Tibial nerve (tissue), 4 donors: ENCODE results near the gene SLC9A9. TPM values are rescaled to one million over a fixed set of nuclear protein-coding genes. Genes with fewer than 3 reads are reported as not detected.

ENCODE experiments used
- DNase-seq, 2 donors: peaks; one replicate each; pipeline ENCODE4 v3.0.0-alpha.2; 2019; ENCODE audit warnings: low spot score in 2 of 2
- H3K27ac ChIP-seq, 4 donors: fragments of 200-600 bp; sonication (generic) in 3 of 4; one replicate each; pipeline ENCODE4 v1.5.1; 2017 to 2019; ENCODE audit warnings: mild to moderate bottlenecking in 1 of 4
- H3K27me3 ChIP-seq, 2 donors: fragments of 200-600 bp; sonication (generic) in 1 of 2; one replicate each; pipeline versions ENCODE4 v1.5.1 to v1.6.0; 2017 to 2019
- H3K36me3 ChIP-seq, 3 donors: fragments of 200-600 bp; sonication (generic); one replicate each; pipeline ENCODE4 v1.5.1; 2018 to 2019
- H3K4me1 ChIP-seq, 4 donors: fragments of 200-600 bp; sonication (generic) in 3 of 4; one replicate each; pipeline ENCODE4 v1.5.1; 2017 to 2019
- H3K4me3 ChIP-seq, 4 donors: fragments of 200-600 bp; sonication (generic) in 3 of 4; one replicate each; pipeline ENCODE4 v1.5.1; 2017 to 2019; ENCODE audit warnings: mild to moderate bottlenecking in 1 of 4, moderate library complexity in 1 of 4
- H3K9me3 ChIP-seq, 4 donors: fragments of 200-600 bp; sonication (generic) in 3 of 4; one replicate each; pipeline ENCODE4 v1.5.1; 2017 to 2019
- CTCF ChIP-seq, 5 experiments: fragments of 200-600 bp in 3 of 5; fragments of 450-650 bp in 2 of 5; sonication (generic) in 3 of 5; IDR thresholded peaks; one replicate each; pipeline ENCODE4 v1.5.1; 2016 to 2019; ENCODE audit warnings: antibody characterized with exemption in 5 of 5, mild to moderate bottlenecking in 3 of 5, moderate library complexity in 2 of 5
- EP300 ChIP-seq, 2 donors: sonication (generic); formaldehyde crosslinking; IDR thresholded peaks; one replicate each; pipeline ENCODE4 v1.6.1; 2017; ENCODE audit warnings: antibody characterized with exemption in 2 of 2, mild to moderate bottlenecking in 1 of 2
- POLR2A ChIP-seq, 2 donors: fragments of 450-650 bp; IDR thresholded peaks; one replicate each; pipeline ENCODE4 v1.6.1; 2017; ENCODE audit warnings: antibody characterized with exemption in 2 of 2, mild to moderate bottlenecking in 2 of 2, moderate library complexity in 2 of 2
- WGBS, 2 donors: methylation state at CpG; one replicate each; pipeline ENCODE4 v1.1.5; 2018; 5-methylcytosine and 5-hydroxymethylcytosine counted together
- total RNA-seq, 4 donors: library from RNA; depleted of rRNA; stranded (reverse); fragments of >200 nt; gene quantifications; one replicate each; pipeline ENCODE4 v1.1.0, GENCODE V29; 2016

The SLC9A9 gene
- total RNA-seq, 4 donors from 2014 or later = 7.6 to 11.1 (median 9.2) TPM

GRCh38 chr3:143763564-143764162, 84.6 kb downstream of the SLC9A9 start:
- Histone ChIP-seq H3K4me1 (no peaks in the 10 kb centered on the region), H3K27me3 (no peaks in the 10 kb centered on the region), H3K4me3 (no peak overlapping the region), H3K27ac (no peak overlapping the region), H3K9me3 (no peaks in the 10 kb centered on the region), H3K36me3 (no peaks in the 10 kb centered on the region)
- peak in 2 of 5 experiments; percentile 12 to 25 for TF ChIP-seq CTCF (IDR thresholded peaks at IDR 0.05)
- no peak for TF ChIP-seq POLR2A (IDR thresholded peaks at IDR 0.05)
- no peak for DNase-seq

GRCh38 chr3:143757691-143758090, 90.6 kb downstream of the SLC9A9 start:
- H3K27me3 ChIP-seq = no peaks in the 10 kb centered on the region
- TF ChIP-seq POLR2A (IDR thresholded peaks at IDR 0.05) (no peak), EP300 (IDR thresholded peaks at IDR 0.05) (no peak), CTCF (IDR thresholded peaks at IDR 0.05) (no peak)
- no peak for DNase-seq
- no peak overlapping the region for H3K27ac ChIP-seq
- no peak overlapping the region for H3K4me3 ChIP-seq
- H3K4me1 ChIP-seq = peaks cover 0 to 5% (median 0%) of the 10 kb centered on the region in 4 donors
- WGBS, 2 donors = 79 to 81% methylated on average over 4 of the region's 4 CpGs
- H3K36me3 ChIP-seq = no peaks in the 10 kb centered on the region
- no peaks in the 10 kb centered on the region for H3K9me3 ChIP-seq

DNA sequence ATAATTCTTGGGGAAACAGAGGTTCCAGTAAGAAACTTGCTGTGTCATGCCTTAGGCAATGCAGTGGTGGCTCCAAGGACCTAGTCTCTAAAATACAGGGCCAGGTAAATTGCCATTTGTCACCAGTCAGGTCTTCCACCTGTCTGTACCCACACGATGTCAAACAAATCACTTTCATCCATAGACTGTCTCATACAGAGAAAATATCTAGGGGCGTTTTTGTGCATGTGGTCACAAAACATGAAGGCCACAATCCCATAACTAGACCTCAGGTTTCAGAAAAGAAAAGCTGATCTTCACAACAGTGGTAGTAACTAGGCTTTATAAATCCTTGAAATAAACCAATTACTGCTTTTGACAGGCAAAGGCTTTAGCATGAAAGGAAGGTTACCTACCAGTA, 92.3 kb downstream of the SLC9A9 start:
- Histone ChIP-seq H3K36me3 (no peaks in the 10 kb centered on the region), H3K4me3 (no peak overlapping the region), H3K27me3 (no peaks in the 10 kb centered on the region), H3K4me1 (peaks cover 0 to 5% (median 0%) of the 10 kb centered on the region in 4 donors), H3K9me3 (no peaks in the 10 kb centered on the region), H3K27ac (no peak overlapping the region)
- no peak for DNase-seq
- WGBS, 2 donors = 81 to 94% methylated on average over 2 of the region's 2 CpGs
- TF ChIP-seq EP300 (IDR thresholded peaks at IDR 0.05) = no peak
- no peak for TF ChIP-seq CTCF (IDR thresholded peaks at IDR 0.05)
- no peak for TF ChIP-seq POLR2A (IDR thresholded peaks at IDR 0.05)

DNA sequence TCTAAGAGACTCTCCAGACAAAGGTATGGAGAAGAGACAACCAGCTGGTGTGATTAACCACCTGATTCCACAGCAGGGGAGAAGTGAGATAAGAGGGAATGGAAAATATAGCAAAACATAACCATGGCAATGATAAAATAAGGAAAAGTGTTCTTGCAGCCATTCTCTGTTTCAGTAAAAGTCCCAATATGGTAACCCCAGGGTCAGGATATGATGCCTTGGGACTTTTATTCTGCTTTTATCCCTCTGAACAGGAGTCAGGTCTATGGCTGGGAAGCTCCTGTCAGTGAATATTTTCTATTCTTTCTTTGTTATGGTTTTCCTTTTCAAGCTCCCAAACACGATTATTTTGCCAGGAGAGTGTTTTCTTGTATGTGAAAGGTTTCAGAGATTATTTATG, 94.2 kb downstream of the SLC9A9 start:
- Histone ChIP-seq H3K9me3 (no peaks in the 10 kb centered on the region), H3K4me3 (no peak overlapping the region), H3K27ac (no peak overlapping the region), H3K27me3 (no peaks in the 10 kb centered on the region), H3K36me3 (no peaks in the 10 kb centered on the region), H3K4me1 (peaks cover 0 to 5% (median 0%) of the 10 kb centered on the region in 4 donors)
- TF ChIP-seq POLR2A (IDR thresholded peaks at IDR 0.05) (no peak), EP300 (IDR thresholded peaks at IDR 0.05) (no peak), CTCF (IDR thresholded peaks at IDR 0.05) (no peak)
- WGBS, 2 donors = 36 to 45% methylated on average over 1 of the region's 1 CpG
- no peak for DNase-seq

- Histone ChIP-seq H3K4me3 (no peak overlapping the region), H3K36me3 (no peaks in the 10 kb centered on the region), H3K9me3 (no peaks in the 10 kb centered on the region), H3K27ac (no peak overlapping the region), H3K27me3 (no peaks in the 10 kb centered on the region), H3K4me1 (peaks cover 0 to 5% (median 0%) of the 10 kb centered on the region in 4 donors)
- TF ChIP-seq CTCF (IDR thresholded peaks at IDR 0.05) (no peak), POLR2A (IDR thresholded peaks at IDR 0.05) (no peak), EP300 (IDR thresholded peaks at IDR 0.05) (no peak)
- no peak for DNase-seq
These were observed 94.8 kb downstream of the SLC9A9 start for GRCh38 chr3:143753456-143753855.
